GM19099 (cell line): ENCODE measurements around the gene USP32.

ENCODE experiments used
- POLR2A ChIP-seq: IDR thresholded peaks from 3 replicates; pipeline ENCODE4 v1.6.1; 2011; ENCODE audit warnings: low read depth; ENCODE audit not compliant: insufficient read length; ENCODE audit errors: extremely low read depth

USP32 gene, protein sequence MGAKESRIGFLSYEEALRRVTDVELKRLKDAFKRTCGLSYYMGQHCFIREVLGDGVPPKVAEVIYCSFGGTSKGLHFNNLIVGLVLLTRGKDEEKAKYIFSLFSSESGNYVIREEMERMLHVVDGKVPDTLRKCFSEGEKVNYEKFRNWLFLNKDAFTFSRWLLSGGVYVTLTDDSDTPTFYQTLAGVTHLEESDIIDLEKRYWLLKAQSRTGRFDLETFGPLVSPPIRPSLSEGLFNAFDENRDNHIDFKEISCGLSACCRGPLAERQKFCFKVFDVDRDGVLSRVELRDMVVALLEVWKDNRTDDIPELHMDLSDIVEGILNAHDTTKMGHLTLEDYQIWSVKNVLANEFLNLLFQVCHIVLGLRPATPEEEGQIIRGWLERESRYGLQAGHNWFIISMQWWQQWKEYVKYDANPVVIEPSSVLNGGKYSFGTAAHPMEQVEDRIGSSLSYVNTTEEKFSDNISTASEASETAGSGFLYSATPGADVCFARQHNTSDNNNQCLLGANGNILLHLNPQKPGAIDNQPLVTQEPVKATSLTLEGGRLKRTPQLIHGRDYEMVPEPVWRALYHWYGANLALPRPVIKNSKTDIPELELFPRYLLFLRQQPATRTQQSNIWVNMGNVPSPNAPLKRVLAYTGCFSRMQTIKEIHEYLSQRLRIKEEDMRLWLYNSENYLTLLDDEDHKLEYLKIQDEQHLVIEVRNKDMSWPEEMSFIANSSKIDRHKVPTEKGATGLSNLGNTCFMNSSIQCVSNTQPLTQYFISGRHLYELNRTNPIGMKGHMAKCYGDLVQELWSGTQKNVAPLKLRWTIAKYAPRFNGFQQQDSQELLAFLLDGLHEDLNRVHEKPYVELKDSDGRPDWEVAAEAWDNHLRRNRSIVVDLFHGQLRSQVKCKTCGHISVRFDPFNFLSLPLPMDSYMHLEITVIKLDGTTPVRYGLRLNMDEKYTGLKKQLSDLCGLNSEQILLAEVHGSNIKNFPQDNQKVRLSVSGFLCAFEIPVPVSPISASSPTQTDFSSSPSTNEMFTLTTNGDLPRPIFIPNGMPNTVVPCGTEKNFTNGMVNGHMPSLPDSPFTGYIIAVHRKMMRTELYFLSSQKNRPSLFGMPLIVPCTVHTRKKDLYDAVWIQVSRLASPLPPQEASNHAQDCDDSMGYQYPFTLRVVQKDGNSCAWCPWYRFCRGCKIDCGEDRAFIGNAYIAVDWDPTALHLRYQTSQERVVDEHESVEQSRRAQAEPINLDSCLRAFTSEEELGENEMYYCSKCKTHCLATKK (N-terminal part only)

DNA sequence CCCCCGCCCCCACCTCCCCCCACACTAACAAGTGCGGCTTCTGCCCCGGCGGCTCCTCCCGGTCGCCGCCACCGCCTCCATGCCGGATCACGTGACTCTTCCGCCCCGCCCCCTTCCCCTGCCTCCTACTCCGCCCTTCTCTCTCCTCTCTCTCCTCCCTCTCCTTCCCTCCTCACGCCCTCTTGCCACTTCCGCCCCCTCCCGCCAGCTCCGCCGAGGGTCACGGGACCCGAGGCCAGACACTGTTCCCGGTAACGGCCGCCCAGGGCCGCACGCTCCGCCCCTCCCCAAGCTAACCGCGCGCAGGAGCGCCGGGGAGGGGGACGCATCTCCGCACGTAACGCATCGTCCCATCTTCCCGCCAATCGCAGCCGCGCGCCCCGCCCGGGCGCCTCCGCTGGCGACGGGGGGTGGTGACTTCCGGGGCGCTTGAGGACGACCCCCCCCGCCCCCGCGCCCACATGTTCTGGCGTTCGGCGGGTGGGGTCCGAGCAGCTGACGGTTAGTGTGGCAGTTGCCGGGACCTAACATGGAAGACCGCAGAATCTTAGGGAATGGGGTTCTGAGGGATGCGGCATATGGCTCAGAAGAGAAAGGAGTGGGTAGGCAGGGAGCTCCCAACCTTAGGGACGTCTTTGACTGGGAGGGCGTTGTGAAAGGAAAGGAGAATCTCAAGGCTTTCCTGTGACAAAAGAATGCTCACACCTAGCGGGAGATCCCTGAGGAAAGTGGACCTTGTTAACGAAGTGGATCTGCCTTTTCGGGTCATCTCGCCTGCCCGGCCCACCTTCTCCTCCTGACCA is at the start of gene USP32:
USP32 (minus strand) TSS at position 92 of the 803 bp plus-strand sequence. CDS start 194 bp downstream, outside the sequence.
- TF ChIP-seq POLR2A: peak; percentile 77

DNA sequence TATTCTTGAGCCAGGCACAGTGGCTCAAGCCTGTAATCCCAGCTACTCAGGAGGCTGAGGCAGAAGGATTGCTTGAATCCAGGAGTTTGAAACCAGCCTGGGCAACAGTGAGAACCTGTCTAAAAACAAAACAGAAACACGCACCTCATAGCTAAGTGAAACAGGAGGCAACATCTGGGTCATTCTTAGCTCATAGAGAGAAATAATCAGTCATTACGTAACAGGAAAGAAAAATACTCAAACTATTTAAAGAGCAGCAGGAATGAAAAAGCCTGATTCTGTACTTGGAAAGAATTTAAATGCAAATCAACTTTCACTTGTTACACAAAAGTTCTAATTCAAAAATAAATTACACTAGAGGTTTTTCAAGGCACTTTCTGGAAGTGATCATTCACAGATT is 47.6 kb upstream of the USP32 start:
- no peak for TF ChIP-seq POLR2A

DNA sequence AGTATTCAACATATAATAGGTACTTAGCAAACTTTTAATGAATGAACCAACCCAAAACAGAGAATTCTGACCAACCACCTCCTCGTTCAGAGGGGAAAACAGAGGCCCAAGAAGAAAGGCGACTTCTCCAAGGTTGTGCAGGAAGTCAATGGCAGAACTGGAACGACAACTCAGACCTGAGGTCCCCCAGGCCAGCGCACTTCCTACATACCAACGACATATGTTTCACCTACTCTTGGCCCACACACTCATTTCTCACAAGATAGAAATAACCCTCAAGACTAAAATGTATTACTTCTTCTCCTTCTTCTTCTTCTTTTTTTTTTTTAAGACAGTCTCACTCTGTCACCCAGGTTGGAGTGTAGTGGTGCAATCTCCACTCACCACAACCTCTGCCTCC is 44.7 kb upstream of the USP32 start:
- TF ChIP-seq POLR2A: no peak

DNA sequence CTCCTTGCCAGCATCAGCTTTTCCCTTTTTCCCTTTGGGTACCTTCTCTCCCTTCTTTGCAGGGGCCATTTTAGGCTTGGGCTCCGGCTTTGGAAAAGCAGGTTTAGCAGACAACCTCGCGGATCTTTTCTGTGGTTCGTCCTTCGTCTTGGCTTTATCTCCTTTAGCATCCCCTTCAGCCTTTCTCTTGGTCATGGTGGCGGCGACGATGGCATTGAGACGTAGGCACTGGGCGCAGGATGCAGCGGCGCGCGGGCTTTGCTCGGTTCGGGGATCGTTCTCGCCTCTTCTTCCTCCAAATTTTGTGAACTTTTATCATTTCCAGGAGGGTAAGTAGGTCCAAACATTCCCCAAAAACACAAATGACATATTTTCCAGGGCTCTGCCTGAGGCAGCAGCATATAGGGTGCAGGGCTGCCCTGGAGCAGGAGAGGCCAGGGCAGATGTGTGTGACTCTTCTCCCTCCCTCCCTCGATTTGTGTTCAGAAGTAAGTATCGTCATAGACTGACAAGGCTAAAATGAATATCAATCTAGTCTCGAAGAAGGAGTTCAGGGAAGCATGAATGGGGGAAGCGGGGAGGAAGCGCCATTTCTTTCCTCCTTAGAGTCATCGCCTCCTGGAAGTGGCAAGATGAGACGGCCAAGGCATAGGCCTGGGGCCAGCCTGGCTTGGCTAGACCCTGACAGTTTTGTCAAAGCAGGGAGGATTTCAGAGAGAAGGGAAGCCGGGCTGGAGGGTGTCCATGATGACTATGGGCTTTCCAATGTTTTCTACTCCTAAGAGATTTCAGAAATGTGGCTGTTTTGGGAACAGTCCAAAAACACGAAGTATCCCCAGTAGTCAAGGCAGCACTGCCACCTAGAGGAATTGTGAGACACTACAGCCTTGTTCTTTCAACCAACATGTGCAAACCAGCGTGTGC is 43.6 kb upstream of the USP32 start:
- TF ChIP-seq POLR2A: no peak

DNA sequence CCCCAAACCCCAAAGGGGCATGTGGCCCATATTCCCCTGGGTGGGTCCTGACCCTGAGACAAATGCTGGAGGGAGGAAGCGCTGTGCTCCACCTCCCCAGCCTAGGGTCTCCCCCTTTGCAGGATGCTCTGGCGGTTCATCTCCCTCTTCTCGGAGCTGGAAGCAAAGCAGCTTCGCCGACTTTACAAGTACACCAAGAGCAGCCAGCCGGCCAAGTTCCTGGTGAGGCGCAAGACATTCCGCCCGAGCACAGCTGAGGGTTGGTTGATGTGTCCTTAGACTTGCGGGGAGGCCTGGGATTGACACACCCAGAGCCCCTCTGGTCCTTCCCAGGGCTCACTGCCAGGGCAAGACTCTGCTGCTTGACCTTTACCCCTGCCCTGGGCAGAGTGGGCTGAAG is 34.7 kb upstream of the USP32 start:
- TF ChIP-seq POLR2A: no peak

DNA sequence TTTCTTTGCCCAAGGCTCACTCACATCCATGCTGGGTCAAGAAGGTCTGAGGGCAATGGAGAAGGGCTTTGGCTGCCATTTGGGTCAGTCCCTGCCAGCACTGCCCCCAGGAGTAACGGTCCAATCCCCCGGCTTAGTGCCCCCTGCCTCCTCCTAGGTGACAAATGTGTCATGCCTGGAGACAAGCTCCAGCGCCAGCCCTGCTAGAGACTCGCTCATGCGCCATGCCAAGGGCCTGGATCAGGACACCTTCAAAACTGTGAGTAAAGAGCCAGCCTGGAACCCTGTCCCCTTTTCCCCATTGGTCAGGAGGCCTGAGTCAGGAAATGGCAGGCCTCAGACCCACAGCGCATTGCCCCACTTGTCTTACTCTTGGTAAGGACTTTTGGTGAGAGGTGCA is 33.7 kb upstream of the USP32 start:
- TF ChIP-seq POLR2A: no peak

DNA sequence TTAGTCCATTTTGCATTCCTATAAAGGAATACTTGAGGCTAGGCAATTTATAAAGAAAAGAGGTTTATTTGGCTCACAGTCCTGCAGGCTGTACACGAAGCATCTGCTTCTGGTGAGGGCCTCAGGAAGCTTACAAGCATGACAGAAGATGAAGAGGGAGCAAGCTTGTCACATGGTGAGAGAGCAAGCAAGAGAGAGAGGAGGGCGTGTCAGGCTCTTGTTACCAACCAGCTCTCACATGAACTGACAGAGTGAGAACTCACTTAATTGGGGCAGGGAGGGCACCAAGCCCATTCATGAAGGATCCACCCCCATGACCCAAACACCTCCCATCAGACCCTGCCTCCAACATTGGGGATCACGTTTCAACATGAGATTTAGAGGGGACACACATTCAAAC is 31.9 kb upstream of the USP32 start:
- no peak for TF ChIP-seq POLR2A

DNA sequence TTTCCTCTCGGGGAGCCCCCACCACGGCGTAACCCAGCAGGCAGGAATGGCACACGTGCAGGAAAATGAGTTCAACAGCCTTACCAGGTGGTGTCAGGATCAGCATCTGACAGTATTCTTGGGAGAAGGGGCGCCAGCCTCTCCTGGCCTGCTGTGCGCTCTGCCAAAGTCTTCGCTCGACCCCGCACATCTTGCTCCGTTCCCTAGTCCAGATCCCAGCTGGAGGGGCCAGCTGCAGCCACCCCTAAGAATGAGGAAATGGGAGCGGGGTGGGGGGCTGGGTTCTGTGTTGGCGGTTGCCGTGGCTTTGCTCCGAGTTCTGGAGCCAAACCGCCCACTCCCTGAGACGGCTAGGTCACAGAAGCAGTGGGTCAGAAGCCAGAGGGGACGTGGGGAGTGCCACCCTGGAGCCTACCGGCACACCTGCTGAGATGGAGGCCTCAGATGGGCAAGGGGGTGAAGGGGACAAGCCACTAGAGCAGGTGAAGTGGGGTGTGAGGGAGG is 30.3 kb upstream of the USP32 start, which contains the start of gene CHCT1:
CHCT1 (plus strand) TSS at position 328 of the 504 bp plus-strand sequence; CDS start at position 432, 104 bp downstream.
- TF ChIP-seq POLR2A: no peak

DNA sequence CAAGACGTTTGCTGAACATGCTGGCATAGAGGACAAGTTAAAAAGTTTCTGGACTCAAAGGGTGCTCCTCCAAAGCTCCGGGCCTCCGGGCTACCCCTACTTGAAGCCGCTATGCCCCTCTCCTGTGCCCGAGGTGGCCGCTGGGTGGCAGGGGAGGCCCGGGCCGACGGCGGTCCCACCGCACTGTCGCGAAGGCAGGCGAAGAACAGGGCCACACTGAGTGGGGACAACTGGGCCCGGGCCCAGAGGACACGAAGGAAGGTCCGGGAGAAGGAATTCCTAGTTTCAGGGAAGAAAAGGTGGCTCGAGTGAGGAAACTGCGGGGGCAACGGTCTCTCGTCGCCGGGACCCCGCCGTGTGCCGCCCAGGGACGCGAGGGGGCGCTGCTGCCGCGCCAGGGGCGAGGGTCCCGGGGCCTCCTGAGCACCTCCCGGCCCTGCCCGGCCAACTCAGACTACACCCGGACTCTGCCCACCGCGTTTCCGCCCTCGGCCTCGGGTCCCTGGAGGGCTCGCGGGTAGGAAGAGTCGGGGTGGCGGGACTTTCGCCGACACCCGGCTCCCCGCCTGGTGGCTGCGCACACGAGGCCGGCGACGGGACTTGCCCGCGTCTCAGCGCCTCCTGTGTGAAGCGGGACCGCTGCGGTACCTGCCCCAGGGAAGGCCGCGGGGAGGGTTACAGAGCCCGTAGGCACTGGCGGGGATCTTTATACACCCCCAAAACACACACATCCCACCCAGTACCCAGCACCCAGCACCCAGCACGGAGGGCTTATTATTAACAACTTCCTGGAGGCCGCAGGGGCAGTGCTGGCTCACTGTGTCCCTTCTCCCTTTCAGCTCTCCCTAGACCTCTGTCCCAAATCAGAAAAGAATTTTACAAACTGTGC is 29.6 kb upstream of the USP32 start:
- TF ChIP-seq POLR2A: peak; percentile 29

DNA sequence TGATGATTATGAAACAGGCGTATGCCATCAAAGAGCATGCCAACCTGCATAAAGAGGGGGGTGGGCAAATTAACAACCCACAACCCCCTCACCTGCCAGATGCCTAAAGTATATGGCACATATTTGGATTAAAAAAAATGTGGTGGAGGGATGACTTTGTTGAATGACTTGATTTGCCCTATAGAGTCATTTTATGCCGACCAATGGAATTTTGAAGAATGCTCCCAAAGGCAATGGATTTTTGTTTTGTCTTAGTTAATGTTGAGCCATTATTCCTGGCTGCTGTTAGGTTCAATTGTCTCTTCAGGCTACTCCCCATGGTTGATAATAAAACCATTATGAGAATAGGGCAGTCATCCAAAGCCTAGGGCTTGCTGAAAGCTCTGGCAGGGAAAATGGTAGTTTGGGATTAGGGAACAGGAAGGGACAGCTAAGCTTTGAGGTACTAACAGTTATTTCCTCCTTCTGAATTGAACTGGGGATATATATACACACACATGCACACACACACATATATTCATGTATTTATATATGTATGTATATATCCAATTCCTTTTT is 24.5 kb upstream of the USP32 start:
- no peak for TF ChIP-seq POLR2A

DNA sequence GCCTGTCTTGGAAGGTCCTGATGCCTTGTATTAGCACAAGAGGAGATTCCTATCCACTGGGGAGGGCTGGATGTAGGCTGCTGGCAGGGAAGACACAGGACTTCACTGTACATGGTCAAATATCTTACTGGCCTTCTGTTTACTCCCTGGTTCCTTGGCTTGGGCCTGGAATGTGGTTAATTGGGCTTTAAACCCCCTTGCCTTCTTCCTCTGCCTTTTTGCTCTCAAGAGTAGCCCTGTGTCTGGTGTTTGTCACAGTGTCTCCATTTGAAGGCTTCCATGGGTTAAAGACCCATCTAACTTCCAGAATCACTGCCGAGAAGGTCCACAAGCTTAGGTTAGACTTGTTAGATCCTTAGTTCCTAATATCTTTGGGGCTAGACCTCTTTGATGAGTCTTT is 23.2 kb upstream of the USP32 start:
- TF ChIP-seq POLR2A: no peak

DNA sequence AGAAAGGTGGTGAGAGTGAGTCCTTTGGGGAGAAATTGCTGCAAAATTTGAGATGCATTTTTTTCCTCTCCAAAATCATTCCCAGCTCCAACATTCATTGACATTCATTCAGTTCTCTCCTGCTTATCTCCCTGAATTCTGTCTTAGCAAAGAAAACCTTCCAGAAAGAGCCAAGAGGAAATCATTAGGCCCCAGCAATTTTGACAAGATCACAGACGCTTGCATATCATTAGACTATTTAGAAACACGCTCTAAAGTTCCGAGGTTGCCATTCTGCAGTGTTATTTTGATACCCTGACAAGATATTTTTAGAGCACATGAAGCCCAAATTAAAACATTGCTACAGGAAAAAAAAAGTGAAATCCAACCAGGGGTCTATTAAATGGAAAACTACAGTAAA is 20.8 kb upstream of the USP32 start:
- TF ChIP-seq POLR2A: no peak
